Measurements from ENCODE around the gene AAK1.

Gene AAK1

DNA sequence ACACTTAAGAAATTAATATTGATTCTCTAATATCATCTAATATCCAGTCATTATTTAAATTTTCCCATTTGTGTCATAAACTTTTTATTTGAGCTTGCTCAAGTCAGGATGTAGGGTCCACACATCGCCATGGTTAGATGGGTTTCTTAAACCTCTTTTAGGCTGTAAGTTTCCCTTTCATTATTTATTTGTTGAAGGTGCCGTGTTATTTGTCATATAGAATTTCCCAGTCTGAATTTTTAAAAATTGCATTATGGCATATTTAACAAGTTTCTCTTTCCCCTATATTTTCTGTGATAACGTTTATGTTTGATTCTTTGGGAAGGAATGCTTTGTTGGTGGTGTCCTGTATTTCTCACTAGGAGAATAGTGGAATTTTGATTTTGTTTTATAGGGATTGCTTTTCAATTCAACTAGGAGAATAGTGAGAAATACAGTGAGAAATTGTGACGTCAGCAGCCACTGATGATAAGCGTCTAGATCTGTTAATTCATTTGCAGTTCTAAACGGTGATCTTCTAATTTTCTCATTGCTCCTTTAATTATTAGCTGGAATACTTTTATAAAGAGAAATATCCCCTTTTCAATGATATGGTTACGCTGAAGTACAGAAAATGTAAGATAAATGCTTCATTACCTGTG lies 44.6 kb upstream of the AAK1 start:
- TF ChIP-seq FOXM1 (IDR thresholded peaks at IDR 0.05; ENCODE audit: borderline replicate concordance, low read depth): no peak
- TF ChIP-seq CEBPB (IDR thresholded peaks at IDR 0.05): no peak
- no peak for TF ChIP-seq NFIC (IDR thresholded peaks at IDR 0.05)
- no peak for TF ChIP-seq RAD21 (IDR thresholded peaks at IDR 0.05; ENCODE audit: low read depth)
- no peak for TF ChIP-seq EP300 (IDR thresholded peaks at IDR 0.05; ENCODE audit: borderline replicate concordance)
- TF ChIP-seq TAF1 (IDR thresholded peaks at IDR 0.05; ENCODE audit: low read depth): no peak
- no peak for TF ChIP-seq CREB1 (IDR thresholded peaks at IDR 0.05; ENCODE audit: low read depth)
- no peak for TF ChIP-seq TEAD4 (IDR thresholded peaks at IDR 0.05)
- TF ChIP-seq ZBTB7A (IDR thresholded peaks at IDR 0.05; ENCODE audit: low read depth): no peak
- no peak for TF ChIP-seq TCF12 (IDR thresholded peaks at IDR 0.05; ENCODE audit: low read depth)
- TF ChIP-seq EGR1 (IDR thresholded peaks at IDR 0.05): no peak

DNA sequence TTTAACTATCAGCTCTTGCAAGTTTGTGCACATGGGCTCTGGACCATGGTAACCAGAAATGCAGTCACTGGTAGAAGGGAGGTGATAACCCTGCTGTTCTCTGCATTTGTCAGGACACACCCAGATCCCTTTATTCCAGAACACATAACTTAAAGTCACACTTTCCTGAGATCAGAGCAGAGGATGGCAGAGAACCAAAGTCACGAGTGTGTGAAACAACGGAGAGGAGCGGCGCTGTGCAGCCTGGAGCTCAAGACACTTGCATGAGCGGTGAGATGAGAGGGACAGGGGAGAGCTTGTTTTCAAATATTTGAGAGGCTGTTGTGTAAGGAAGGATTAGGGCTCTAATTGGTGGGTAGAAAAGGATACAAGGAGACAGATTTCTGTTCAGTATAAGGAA lies 43.3 kb upstream of the AAK1 start:
- TF ChIP-seq CEBPB (IDR thresholded peaks at IDR 0.05) (no peak), NFIC (IDR thresholded peaks at IDR 0.05) (no peak), TEAD4 (IDR thresholded peaks at IDR 0.05) (no peak), RAD21 (IDR thresholded peaks at IDR 0.05; ENCODE audit: low read depth) (no peak), EGR1 (IDR thresholded peaks at IDR 0.05) (no peak), TAF1 (IDR thresholded peaks at IDR 0.05; ENCODE audit: low read depth) (no peak), ZBTB7A (IDR thresholded peaks at IDR 0.05; ENCODE audit: low read depth) (no peak), YY1 (IDR thresholded peaks at IDR 0.05; ENCODE audit: low read depth) (no peak), FOXM1 (IDR thresholded peaks at IDR 0.05; ENCODE audit: borderline replicate concordance, low read depth) (no peak), EP300 (IDR thresholded peaks at IDR 0.05; ENCODE audit: borderline replicate concordance) (no peak), CREB1 (IDR thresholded peaks at IDR 0.05; ENCODE audit: low read depth) (no peak), TCF12 (IDR thresholded peaks at IDR 0.05; ENCODE audit: low read depth) (no peak)
- TF ChIP-seq, protein P1, sequence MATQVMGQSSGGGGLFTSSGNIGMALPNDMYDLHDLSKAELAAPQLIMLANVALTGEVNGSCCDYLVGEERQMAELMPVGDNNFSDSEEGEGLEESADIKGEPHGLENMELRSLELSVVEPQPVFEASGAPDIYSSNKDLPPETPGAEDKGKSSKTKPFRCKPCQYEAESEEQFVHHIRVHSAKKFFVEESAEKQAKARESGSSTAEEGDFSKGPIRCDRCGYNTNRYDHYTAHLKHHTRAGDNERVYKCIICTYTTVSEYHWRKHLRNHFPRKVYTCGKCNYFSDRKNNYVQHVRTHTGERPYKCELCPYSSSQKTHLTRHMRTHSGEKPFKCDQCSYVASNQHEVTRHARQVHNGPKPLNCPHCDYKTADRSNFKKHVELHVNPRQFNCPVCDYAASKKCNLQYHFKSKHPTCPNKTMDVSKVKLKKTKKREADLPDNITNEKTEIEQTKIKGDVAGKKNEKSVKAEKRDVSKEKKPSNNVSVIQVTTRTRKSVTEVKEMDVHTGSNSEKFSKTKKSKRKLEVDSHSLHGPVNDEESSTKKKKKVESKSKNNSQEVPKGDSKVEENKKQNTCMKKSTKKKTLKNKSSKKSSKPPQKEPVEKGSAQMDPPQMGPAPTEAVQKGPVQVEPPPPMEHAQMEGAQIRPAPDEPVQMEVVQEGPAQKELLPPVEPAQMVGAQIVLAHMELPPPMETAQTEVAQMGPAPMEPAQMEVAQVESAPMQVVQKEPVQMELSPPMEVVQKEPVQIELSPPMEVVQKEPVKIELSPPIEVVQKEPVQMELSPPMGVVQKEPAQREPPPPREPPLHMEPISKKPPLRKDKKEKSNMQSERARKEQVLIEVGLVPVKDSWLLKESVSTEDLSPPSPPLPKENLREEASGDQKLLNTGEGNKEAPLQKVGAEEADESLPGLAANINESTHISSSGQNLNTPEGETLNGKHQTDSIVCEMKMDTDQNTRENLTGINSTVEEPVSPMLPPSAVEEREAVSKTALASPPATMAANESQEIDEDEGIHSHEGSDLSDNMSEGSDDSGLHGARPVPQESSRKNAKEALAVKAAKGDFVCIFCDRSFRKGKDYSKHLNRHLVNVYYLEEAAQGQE (IDR thresholded peaks at IDR 0.05; ENCODE audit: low read depth): no peak
- TF ChIP-seq, protein P2, sequence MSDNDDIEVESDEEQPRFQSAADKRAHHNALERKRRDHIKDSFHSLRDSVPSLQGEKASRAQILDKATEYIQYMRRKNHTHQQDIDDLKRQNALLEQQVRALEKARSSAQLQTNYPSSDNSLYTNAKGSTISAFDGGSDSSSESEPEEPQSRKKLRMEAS (IDR thresholded peaks at IDR 0.05): no peak
- TF ChIP-seq, protein P3, sequence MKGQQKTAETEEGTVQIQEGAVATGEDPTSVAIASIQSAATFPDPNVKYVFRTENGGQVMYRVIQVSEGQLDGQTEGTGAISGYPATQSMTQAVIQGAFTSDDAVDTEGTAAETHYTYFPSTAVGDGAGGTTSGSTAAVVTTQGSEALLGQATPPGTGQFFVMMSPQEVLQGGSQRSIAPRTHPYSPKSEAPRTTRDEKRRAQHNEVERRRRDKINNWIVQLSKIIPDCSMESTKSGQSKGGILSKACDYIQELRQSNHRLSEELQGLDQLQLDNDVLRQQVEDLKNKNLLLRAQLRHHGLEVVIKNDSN (IDR thresholded peaks at IDR 0.05): no peak

DNA sequence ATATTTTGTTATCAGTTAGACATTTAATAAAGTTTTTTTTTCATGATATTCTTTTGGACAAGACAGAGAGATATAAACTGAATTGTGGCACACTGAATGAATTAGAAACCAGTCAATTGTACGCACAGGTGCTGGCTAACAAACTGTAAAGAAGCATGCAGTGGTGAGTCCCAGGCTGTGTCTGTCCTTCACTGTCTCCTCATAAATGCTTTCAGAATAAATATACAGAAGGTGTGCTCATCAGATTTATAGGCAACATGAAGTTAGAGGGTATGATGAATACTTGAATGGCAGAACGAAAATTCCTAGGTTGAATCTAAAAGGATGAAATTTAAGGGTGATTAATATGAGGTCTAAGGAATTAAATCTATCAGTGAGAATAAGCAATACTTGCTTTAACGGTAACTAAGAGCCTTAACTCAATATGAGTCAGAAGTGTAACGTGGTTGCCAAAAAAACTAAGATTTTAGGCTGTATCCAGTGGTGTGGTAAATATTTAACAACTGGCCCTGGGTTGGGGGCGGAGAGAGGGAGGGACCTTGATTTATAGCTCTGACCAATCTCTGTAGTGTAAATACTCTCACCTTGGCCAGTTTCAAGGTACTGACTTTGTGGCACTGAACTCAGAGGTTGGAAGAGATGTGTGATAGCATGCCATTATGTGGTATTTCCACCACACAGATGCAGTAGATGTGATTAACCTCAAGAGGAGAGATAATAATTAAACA lies 41.9 kb upstream of the AAK1 start:
- TF ChIP-seq, protein P3 (IDR thresholded peaks at IDR 0.05): no peak
- TF ChIP-seq YY1 (IDR thresholded peaks at IDR 0.05; ENCODE audit: low read depth) (no peak), ZBTB7A (IDR thresholded peaks at IDR 0.05; ENCODE audit: low read depth) (no peak), FOXM1 (IDR thresholded peaks at IDR 0.05; ENCODE audit: borderline replicate concordance, low read depth) (no peak), TEAD4 (IDR thresholded peaks at IDR 0.05) (no peak), EGR1 (IDR thresholded peaks at IDR 0.05) (no peak), TAF1 (IDR thresholded peaks at IDR 0.05; ENCODE audit: low read depth) (no peak), RAD21 (IDR thresholded peaks at IDR 0.05; ENCODE audit: low read depth) (no peak), EP300 (IDR thresholded peaks at IDR 0.05; ENCODE audit: borderline replicate concordance) (no peak), TCF12 (IDR thresholded peaks at IDR 0.05; ENCODE audit: low read depth) (no peak), CEBPB (IDR thresholded peaks at IDR 0.05) (no peak), CREB1 (IDR thresholded peaks at IDR 0.05; ENCODE audit: low read depth) (no peak), NFIC (IDR thresholded peaks at IDR 0.05) (no peak)
- TF ChIP-seq, protein P2 (IDR thresholded peaks at IDR 0.05): no peak
- TF ChIP-seq, protein P1 (IDR thresholded peaks at IDR 0.05; ENCODE audit: low read depth): no peak

DNA sequence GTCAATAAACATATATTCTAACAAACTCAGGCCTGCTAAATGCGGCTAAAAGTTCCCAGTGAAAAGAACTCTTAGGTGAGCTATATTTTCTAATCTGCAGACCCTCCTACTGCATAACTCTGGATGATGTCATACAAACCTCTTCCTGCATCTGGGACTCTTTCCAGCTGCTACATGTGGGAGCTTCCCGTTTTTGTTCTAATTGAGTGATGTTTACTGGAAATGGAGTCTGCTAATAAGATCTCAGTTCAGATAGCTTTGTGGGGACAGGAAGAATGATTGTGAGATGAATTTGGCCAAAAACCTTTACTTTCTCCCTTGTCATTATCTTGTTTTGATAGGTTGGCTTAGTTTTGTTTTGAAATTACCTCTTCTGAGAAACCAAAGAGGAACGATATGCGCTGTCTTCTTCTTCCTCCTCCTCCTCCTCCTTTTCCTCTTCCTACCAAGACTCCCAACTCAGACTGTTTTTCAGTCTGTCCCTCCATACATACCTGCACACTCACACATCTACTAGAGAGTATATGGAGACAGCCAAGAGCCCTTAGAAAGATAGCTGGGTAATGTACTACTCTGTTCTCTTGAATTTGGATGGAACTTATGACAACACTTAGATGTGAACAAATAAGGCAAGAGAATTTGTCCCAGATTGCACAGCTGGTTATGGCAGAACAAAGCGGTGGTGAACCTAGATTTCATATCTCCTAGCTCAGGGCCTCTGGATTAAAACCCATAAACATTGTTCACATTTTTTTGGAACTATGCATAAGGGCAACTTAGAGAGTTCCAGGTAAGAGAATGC lies 39.8 kb upstream of the AAK1 start:
- TF ChIP-seq, protein P1 (IDR thresholded peaks at IDR 0.05; ENCODE audit: low read depth): no peak
- TF ChIP-seq YY1 (IDR thresholded peaks at IDR 0.05; ENCODE audit: low read depth) (no peak), TEAD4 (IDR thresholded peaks at IDR 0.05) (no peak), RAD21 (IDR thresholded peaks at IDR 0.05; ENCODE audit: low read depth) (no peak), CREB1 (IDR thresholded peaks at IDR 0.05; ENCODE audit: low read depth) (no peak), TCF12 (IDR thresholded peaks at IDR 0.05; ENCODE audit: low read depth) (no peak), CEBPB (IDR thresholded peaks at IDR 0.05) (no peak)
- TF ChIP-seq, protein P3 (IDR thresholded peaks at IDR 0.05): no peak

Data from Ishikawa (cell line).